Liver (tissue), 9 donors: ENCODE data around the gene DNAAF1. TPM values are rescaled to one million over a fixed set of nuclear protein-coding genes. Genes with fewer than 3 reads are reported as not detected.

ENCODE experiments used
- DNase-seq: peaks from one replicate; pipeline ENCODE4 v3.0.0-alpha.2; 2017; ENCODE audit warnings: low spot score
- H3K27ac ChIP-seq, 2 donors: one replicate each; pipeline ENCODE4 v1.7.0; 2013; ENCODE audit warnings: inconsistent platforms in 2 of 2, low read length in 2 of 2, control low read depth in 1 of 2, low read depth in 1 of 2, mild to moderate bottlenecking in 1 of 2
- H3K27me3 ChIP-seq, 4 donors: one replicate each; pipeline versions ENCODE4 v1.6.1 to v1.7.0; 2013; ENCODE audit warnings: low read length in 3 of 4, inconsistent platforms in 1 of 4, mild to moderate bottlenecking in 1 of 4, moderate library complexity in 1 of 4; ENCODE audit not compliant: control insufficient read depth in 4 of 4, insufficient read depth in 4 of 4
- H3K36me3 ChIP-seq, 4 donors: one replicate each; pipeline versions ENCODE4 v1.6.1 to v1.7.0; 2013; ENCODE audit warnings: low read length in 3 of 4, mild to moderate bottlenecking in 3 of 4, low read depth in 1 of 4, moderate library complexity in 1 of 4; ENCODE audit not compliant: control insufficient read depth in 4 of 4, insufficient read depth in 3 of 4
- H3K4me1 ChIP-seq, 4 donors: one replicate each; pipeline versions ENCODE4 v1.6.1 to v1.7.0; 2013; ENCODE audit warnings: low read length in 3 of 4, mild to moderate bottlenecking in 3 of 4, moderate library complexity in 1 of 4; ENCODE audit not compliant: control insufficient read depth in 4 of 4, insufficient read depth in 4 of 4
- H3K4me3 ChIP-seq, 3 donors: one replicate each; pipeline versions ENCODE4 v1.6.1 to v1.7.0; 2013; ENCODE audit warnings: low read length in 3 of 3, control low read depth in 1 of 3, low read depth in 1 of 3, mild to moderate bottlenecking in 1 of 3
- H3K9ac ChIP-seq, 2 donors: one replicate each; pipeline ENCODE4 v1.7.0; 2013; ENCODE audit warnings: low read length in 2 of 2, mild to moderate bottlenecking in 2 of 2, moderate library complexity in 2 of 2, control low read depth in 1 of 2, low read depth in 1 of 2
- H3K9me3 ChIP-seq, 4 donors: one replicate each; pipeline versions ENCODE4 v1.6.1 to v1.7.0; 2013; ENCODE audit warnings: low read length in 3 of 4; ENCODE audit not compliant: control insufficient read depth in 4 of 4
- ATF3 ChIP-seq: IDR thresholded peaks from 2 replicates; pipeline ENCODE4 v1.6.1; 2016; ENCODE audit warnings: antibody characterized with exemption
- CTCF ChIP-seq: fragments of 150-350 bp; IDR thresholded peaks from 2 replicates; pipeline ENCODE4 v1.5.1; 2017; ENCODE audit warnings: improper control_type of control experiment, low read depth, low read length; ENCODE audit not compliant: missing input control
- EGR1 ChIP-seq, 2 donors: IDR thresholded peaks; 2 replicates each; pipeline ENCODE4 v1.6.1; 2016 to 2018; ENCODE audit warnings: antibody characterized with exemption in 2 of 2, low read depth in 2 of 2
- FOXA1 ChIP-seq: IDR thresholded peaks from 2 replicates; pipeline ENCODE4 v1.6.1; 2016; ENCODE audit warnings: antibody characterized with exemption
- FOXA2 ChIP-seq: IDR thresholded peaks from 2 replicates; pipeline ENCODE4 v1.6.1; 2016; ENCODE audit warnings: antibody characterized with exemption
- GABPA ChIP-seq, 2 donors: IDR thresholded peaks in 1 of 2; conservative IDR thresholded peaks in 1 of 2; 2 replicates each; pipeline ENCODE4 v1.6.1; 2016; ENCODE audit warnings: antibody characterized with exemption in 2 of 2, mild to moderate bottlenecking in 1 of 2, moderate library complexity in 1 of 2
- HNF4A ChIP-seq, 2 donors: conservative IDR thresholded peaks; 2 replicates each; pipeline ENCODE4 v1.6.1; 2016; ENCODE audit warnings: antibody characterized with exemption in 2 of 2, mild to moderate bottlenecking in 2 of 2
- HNF4G ChIP-seq: IDR thresholded peaks from 2 replicates; pipeline ENCODE4 v1.6.1; 2016; ENCODE audit warnings: antibody characterized with exemption
- JUND ChIP-seq, 2 donors: IDR thresholded peaks; 2 replicates each; pipeline ENCODE4 v1.6.1; 2016; ENCODE audit warnings: antibody characterized with exemption in 2 of 2
- MAX ChIP-seq: IDR thresholded peaks from 2 replicates; pipeline ENCODE4 v1.6.1; 2016; ENCODE audit warnings: antibody characterized with exemption
- NR2F2 ChIP-seq: IDR thresholded peaks from 2 replicates; pipeline ENCODE4 v1.6.1; 2016; ENCODE audit warnings: antibody characterized with exemption
- RAD21 ChIP-seq, 2 donors: IDR thresholded peaks; 2 replicates each; pipeline ENCODE4 v1.6.1; 2016; ENCODE audit warnings: antibody characterized with exemption in 2 of 2, mild to moderate bottlenecking in 2 of 2
- REST ChIP-seq: IDR thresholded peaks from 2 replicates; pipeline ENCODE4 v1.6.1; 2016; ENCODE audit warnings: antibody characterized with exemption, mild to moderate bottlenecking
- RXRA ChIP-seq, 2 donors: IDR thresholded peaks; 2 replicates each; pipeline ENCODE4 v1.6.1; 2017 to 2018; ENCODE audit warnings: antibody characterized with exemption in 2 of 2, mild to moderate bottlenecking in 1 of 2
- SP1 ChIP-seq: IDR thresholded peaks from 2 replicates; pipeline ENCODE4 v1.6.1; 2018; ENCODE audit warnings: antibody characterized with exemption, mild to moderate bottlenecking
- TAF1 ChIP-seq: conservative IDR thresholded peaks from 2 replicates; pipeline ENCODE4 v1.6.1; 2016; ENCODE audit warnings: antibody characterized with exemption, mild to moderate bottlenecking
- YY1 ChIP-seq: IDR thresholded peaks from 2 replicates; pipeline ENCODE4 v1.6.1; 2016; ENCODE audit warnings: antibody characterized with exemption, mild to moderate bottlenecking
- WGBS: extraction: QIAGEN DNeasy Blood & Tissue Kit; methylation state at CpG from one replicate; pipeline ENCODE4 v1.1.7; 2013; 5-methylcytosine and 5-hydroxymethylcytosine counted together
- polyA plus RNA-seq, 2 donors: library from polyadenylated mRNA; stranded (reverse) in 1 of 2; unstranded in 1 of 2; fragments of 200-250 nt in 1 of 2; fragments of >200 nt in 1 of 2; fragmentation: Nextera tagmentation in 1 of 2; extraction: Ambion mirVana in 1 of 2; gene quantifications; one replicate each; pipeline versions ENCODE4 v1.2.1 to v1.2.3, GENCODE V29; 2013 to 2015
- total RNA-seq, 2 donors: library from RNA; depleted of rRNA; stranded (reverse); fragments of >200 nt; gene quantifications; one replicate each; pipeline ENCODE4 v1.2.3, GENCODE V29; 2014
- TF ChIP-seq, protein P1 (sequence below): IDR thresholded peaks from 2 replicates; pipeline ENCODE4 v1.6.1; 2016; ENCODE audit warnings: antibody characterized with exemption
- donor health status: healthy.
- donor health status: healthy.
- donor health status: healthy.
- donor health status: healthy.
- donor health status: healthy.

Gene DNAAF1
- total and polyA plus RNA-seq, 4 donors: under 0.01 to 0.08 (median 0.06) TPM; not detected in 1

DNA sequence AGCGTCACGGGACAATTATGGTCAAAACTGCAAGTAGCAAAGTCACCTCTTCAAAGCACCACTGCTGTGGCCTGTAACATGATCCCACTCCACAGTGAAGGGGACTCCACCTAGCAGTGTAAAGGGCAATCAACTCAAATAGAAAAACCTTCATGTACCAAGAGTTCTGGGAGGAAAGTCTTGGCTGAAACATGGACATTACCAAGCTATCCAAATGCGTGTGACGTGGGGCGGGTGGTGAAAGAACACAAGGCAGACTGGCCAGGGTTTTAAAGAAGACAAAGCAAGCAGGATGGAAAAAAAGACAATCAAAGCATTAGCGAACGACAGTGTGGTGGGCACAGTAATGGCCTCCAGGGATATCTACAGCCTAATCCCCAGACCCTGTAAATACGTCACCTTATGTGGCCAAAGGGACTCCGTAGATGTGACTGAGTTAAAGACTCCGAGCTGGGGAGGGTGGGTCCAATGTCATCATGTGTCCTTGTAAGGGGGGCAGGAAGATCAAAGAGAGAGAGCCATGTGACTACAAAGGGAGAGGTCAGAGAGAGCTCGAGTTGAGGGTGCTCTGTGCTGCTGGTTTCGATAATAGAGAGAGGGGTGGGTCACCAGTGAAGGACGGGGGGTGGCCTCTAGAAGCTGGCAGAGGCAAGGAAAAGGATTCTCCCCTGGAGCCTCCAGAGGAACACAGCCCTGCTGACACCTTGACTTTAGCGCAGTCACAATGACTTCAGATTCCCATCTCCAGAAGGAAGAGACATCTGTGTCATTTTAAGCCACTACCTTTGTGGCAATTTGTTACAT, 6.1 kb upstream of the DNAAF1 start:
- TF ChIP-seq RXRA (IDR thresholded peaks at IDR 0.05): no peak
- TF ChIP-seq FOXA2: no peak
- TF ChIP-seq, protein P1, sequence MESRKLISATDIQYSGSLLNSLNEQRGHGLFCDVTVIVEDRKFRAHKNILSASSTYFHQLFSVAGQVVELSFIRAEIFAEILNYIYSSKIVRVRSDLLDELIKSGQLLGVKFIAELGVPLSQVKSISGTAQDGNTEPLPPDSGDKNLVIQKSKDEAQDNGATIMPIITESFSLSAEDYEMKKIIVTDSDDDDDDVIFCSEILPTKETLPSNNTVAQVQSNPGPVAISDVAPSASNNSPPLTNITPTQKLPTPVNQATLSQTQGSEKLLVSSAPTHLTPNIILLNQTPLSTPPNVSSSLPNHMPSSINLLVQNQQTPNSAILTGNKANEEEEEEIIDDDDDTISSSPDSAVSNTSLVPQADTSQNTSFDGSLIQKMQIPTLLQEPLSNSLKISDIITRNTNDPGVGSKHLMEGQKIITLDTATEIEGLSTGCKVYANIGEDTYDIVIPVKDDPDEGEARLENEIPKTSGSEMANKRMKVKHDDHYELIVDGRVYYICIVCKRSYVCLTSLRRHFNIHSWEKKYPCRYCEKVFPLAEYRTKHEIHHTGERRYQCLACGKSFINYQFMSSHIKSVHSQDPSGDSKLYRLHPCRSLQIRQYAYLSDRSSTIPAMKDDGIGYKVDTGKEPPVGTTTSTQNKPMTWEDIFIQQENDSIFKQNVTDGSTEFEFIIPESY: no peak
- TF ChIP-seq MAX: no peak
- no peak for TF ChIP-seq FOXA1
- no peak for TF ChIP-seq EGR1 (IDR thresholded peaks at IDR 0.05; ENCODE audit: low read depth in 2 of 2)
- TF ChIP-seq SP1: no peak
- TF ChIP-seq ATF3: no peak
- no peak for TF ChIP-seq YY1
- TF ChIP-seq HNF4G: no peak
- no peak for TF ChIP-seq RAD21 (IDR thresholded peaks at IDR 0.05)
- no peak for TF ChIP-seq GABPA (IDR thresholded peaks at IDR 0.05 in 1 of 2, conservative IDR thresholded peaks at IDR 0.05 in 1 of 2)
- TF ChIP-seq JUND (IDR thresholded peaks at IDR 0.05): no peak
- TF ChIP-seq REST: no peak
- no peak for TF ChIP-seq TAF1
- no peak for TF ChIP-seq HNF4A (conservative IDR thresholded peaks at IDR 0.05)
- no peak for TF ChIP-seq CTCF
- no peak for TF ChIP-seq NR2F2
- Histone ChIP-seq H3K4me1 (peaks cover under 1% of the 10 kb centered on the region in 4 donors), H3K27ac (no peak overlapping the region), H3K27me3 (no peaks in the 10 kb centered on the region), H3K4me3 (no peak overlapping the region), H3K9me3 (no peaks in the 10 kb centered on the region), H3K9ac (no peak overlapping the region), H3K36me3 (no peaks in the 10 kb centered on the region)
- 77% methylated on average over 14 of the region's 14 CpGs for WGBS
- no peak for DNase-seq
